ENCODE data around the gene OR2F2.

OR2F2 gene

DNA sequence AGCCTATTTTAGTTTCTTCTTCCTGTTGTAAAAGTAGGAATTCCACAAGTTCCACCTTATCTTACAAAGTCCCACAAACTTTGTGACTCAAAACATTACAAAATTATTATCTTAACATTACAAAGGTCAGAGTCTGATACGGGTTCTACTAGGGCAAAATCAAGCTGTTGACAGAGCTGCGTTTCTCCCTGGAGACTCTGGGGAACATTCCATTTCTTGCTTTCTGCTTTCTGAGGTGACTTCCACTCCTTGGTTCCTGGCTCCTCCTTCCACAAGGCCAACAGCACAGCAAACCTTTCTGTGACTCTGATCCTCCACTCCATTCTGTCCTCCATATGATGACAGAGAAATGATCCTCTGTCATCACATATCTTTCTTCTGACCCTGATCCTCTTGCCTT lies 30.2 kb downstream of the OR2F2 start:
- no peak for DNase-seq
- in situ Hi-C loops (cut with HindIII; ENCODE audit: low pct_ligation_motif_present, low pct_unique_long_range_greater_than_20kb, low sequenced_read_pairs) = no loop called here

DNA sequence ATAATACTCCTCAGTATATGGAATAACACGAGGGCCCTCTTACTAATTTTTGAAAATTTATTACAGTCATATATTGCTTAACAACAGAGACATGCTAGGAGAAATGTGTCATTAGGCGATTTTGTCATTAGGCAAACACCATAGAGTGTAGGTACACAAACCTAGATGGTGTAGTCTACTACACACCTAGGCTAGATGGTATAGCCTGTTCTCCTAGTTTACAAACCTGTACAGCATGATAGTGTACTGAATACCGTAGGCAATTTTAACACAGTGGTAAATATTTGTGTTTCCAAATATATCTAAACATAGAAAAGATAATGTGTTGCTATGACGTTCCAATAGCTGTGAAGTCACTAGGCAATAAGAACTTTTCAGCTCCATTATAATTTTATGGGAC lies 32.4 kb downstream of the OR2F2 start:
- in situ Hi-C loops (cut with HindIII; ENCODE audit: low pct_ligation_motif_present, low pct_unique_long_range_greater_than_20kb, low sequenced_read_pairs) = no loop called here

DNA sequence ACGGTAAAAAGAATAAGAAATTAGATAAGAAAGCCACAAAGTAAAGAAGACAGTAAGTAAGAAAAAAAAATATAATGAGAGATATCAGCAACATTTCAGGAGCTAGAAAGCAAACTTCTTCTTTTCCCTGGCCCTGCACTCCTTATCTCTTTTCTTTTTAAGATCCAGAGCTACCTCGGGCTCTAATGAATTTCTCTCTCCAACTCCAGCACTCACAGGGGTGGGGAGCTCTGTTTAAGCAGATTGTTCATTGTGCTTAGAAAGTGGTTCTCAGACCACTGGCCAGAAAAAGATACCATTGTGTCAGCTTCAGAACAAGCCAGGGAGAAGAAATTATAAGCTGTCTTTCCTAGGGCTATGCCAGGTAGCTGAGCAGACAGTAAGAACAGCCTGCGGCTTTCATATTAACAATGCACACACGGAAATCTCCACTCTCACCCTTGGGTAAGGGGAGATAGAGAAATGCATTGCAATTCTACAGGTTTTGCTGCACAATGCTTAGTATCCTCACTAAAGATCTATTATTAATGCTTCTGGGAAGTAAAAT lies 38.9 kb downstream of the OR2F2 start:
- in situ Hi-C loops (cut with HindIII; ENCODE audit: low pct_ligation_motif_present, low pct_unique_long_range_greater_than_20kb, low sequenced_read_pairs) = no loop called here
- no peak for DNase-seq

More for the DNA sequence above, 32.4 kb downstream of the OR2F2 start:
- no peak for DNase-seq

DNA sequence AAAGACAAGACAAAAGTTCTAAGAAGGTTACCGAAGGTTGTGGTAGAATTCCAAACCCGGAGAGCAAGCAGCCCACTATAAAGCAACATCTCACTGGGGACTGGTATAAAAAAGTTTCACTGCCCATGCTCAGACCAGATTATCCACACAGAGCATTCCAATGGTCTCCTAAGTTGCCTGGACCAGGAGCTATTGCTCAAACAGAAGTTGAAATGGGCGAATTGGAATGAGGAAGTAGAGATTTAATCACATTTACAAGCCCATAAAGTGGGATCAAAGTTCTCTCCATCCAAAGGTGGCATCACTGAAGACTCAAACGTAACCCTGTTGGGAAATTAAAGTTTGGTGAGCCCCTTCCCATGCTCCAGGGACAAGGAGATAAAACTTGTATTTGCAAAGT lies 39.4 kb downstream of the OR2F2 start:
- DNase-seq = no peak
- in situ Hi-C loops (cut with HindIII; ENCODE audit: low pct_ligation_motif_present, low pct_unique_long_range_greater_than_20kb, low sequenced_read_pairs) = no loop called here

DNA sequence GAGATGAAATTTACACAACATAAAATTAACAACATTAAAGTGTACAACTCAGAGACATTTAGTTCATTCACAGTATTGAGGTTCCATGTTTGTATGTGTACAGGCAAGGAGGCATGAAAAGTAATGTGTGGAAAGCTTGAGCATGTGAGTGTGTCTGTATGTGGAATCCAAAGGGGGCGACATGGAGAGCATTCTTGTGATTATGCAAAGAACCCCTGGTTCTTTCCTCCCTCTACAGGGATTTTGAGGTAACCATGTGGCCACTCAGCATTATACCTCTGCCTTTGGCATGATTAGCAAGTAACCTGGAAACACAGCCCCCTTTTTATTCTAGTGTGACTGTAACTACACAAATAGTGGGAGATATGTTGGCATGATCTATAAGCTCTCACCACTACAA lies 40.6 kb downstream of the OR2F2 start:
- in situ Hi-C loops (cut with HindIII; ENCODE audit: low pct_ligation_motif_present, low pct_unique_long_range_greater_than_20kb, low sequenced_read_pairs) = no loop called here
- peak; percentile 60 for DNase-seq

DNA sequence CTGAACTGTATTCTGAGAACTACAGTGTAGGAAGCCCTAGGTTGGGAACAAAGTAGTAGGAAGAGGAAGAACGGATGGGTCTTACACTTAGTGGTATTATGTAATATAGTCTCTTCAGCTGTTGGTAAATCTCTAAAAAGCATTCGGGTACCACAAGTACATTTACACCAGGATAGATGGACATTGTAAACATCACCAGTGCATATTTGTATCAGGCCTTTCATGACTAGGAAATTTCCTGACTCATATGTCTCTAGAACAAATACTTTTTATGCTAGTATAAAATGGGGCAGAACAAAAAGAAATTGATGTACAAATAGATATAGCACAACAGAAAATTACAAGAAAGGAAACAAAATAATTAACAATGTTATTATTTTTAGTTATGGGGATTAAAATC lies 43.6 kb downstream of the OR2F2 start:
- in situ Hi-C loops (cut with HindIII; ENCODE audit: low pct_ligation_motif_present, low pct_unique_long_range_greater_than_20kb, low sequenced_read_pairs) = no loop called here
- no peak for DNase-seq

DNA sequence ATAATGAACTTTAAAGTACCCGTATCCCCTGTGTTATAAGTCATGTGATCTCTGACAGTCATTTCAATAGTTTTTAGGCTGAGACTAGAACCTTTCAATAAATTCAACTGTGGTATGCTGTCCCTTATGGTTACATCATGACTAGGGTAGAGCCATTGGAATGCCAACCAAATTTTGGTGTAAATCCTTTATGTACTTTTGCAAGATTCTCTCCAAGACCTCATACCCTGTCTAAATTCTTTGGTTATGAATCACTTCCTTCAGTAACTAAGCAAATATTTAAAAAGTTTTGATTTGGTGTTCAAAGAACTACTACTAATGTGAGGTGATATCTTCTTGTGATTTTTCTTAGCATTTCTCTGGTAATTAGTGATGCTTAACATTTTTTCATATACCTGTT lies 44.3 kb downstream of the OR2F2 start:
- DNase-seq = peak; percentile 45

DNA sequence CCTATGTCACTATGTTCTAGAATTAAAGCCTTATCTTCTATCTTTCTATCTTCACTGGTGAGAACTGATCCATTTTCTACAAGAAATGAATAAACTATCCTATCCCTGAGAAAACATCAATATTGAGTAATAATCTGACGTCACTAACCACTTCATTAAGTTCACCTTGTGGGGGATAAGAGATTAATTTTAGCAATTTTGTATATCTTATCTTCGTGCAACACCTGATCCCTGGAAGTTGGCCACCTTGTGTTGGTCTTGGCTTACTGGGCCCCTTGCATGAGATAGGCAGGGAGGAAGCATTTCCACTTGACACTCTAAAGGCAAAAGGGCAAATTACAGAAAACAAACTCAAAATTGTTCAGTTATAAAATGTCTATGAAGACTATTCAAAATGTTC lies 45.0 kb downstream of the OR2F2 start:
- in situ Hi-C loops (cut with HindIII; ENCODE audit: low pct_ligation_motif_present, low pct_unique_long_range_greater_than_20kb, low sequenced_read_pairs) = no loop called here
- no peak for DNase-seq

More for the DNA sequence above, 44.3 kb downstream of the OR2F2 start:
- in situ Hi-C loops (cut with HindIII; ENCODE audit: low pct_ligation_motif_present, low pct_unique_long_range_greater_than_20kb, low sequenced_read_pairs) = no loop called here

DNA sequence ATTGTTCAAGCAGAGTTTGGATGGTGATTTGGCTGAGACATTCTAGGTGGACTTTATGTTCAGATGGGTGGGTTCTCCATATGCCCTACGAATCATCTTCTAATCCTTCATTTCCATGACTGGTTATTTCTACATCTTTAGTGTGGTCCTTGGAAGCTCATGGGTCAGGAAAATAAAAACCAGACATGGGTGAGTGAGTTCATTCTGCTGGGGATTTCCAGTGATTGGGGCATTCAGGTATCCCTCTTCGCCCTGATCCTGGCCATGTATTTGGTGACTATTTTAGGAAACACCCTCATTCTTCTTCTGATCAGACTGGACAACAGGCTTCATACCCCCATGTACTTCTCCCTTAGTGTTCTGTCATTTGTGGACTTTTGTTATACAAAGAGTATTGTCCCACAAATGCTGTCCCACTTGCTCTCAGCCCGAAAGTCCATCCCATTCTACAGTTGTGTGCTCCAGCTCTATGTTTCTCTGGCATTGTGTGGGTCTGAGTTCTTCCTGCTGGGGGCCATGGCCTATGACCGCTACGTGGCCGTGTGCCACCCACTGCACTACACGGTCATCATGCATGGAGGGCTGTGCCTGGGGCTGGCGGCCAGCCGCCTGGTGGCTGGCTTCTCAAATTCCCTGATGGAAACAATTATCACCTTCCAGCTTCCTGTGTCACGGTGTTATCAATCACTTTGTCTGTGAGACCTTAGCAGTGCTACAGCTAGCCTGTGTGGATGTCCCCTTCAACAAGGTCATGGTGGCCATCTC lies 45.9 kb downstream of the OR2F2 start:
- in situ Hi-C loops (cut with HindIII; ENCODE audit: low pct_ligation_motif_present, low pct_unique_long_range_greater_than_20kb, low sequenced_read_pairs) = no loop called here
- no peak for DNase-seq

DNA sequence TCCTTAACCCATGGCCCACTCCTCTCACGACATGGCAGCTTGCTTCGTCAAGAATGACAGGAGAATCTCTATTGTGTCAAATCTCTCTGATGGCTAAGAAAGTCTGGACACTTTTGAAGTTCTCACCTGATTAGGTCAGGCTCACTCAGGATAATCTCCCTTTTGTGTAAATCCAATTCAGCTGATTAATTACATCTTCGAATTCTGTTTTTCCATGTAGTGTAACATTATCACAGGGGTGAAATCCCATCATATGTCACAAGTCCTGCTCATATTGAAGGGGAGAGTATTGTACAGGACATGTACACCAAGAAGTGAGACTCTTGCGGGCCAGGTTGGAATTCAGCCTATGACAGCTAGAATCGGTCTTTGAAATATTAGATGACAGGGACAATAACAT lies 48.9 kb downstream of the OR2F2 start:
- in situ Hi-C loops (cut with HindIII; ENCODE audit: low pct_ligation_motif_present, low pct_unique_long_range_greater_than_20kb, low sequenced_read_pairs) = no loop called here
- DNase-seq = no peak
